Breast epithelium (tissue), 3 donors: Measurements from ENCODE around the gene SPDEF.

ENCODE experiments used
- CTCF ChIP-seq, 3 donors: fragments of 450-650 bp; IDR thresholded peaks; one replicate each; pipeline ENCODE4 v1.5.1; 2016 to 2017; ENCODE audit warnings: antibody characterized with exemption in 3 of 3, mild to moderate bottlenecking in 3 of 3, moderate library complexity in 3 of 3
- POLR2A ChIP-seq: fragments of 450-650 bp; IDR thresholded peaks from one replicate; pipeline ENCODE4 v1.6.1; 2016; ENCODE audit warnings: antibody characterized with exemption, mild to moderate bottlenecking, moderate library complexity
- POLR2AphosphoS5 ChIP-seq, 3 donors: sonication (generic); formaldehyde crosslinking; IDR thresholded peaks; one replicate each; pipeline ENCODE4 v1.6.1; 2017; ENCODE audit warnings: antibody characterized with exemption in 3 of 3

GRCh38 chr6:34546551-34547321 is 9.4 kb downstream of the SPDEF start:
- TF ChIP-seq CTCF (IDR thresholded peaks at IDR 0.05) (no peak), POLR2A (no peak), POLR2AphosphoS5 (IDR thresholded peaks at IDR 0.05) (no peak)
